Thoracic aorta (tissue), 2 donors: ENCODE data around the gene PDE4D. TPM values are rescaled to one million over a fixed set of nuclear protein-coding genes. Genes with fewer than 3 reads are reported as not detected.

Experiments
- ATAC-seq: fragments of 150-250 bp; one replicate; pipeline ENCODE4 v1.8.0; 2017; ENCODE audit warnings: low read depth; ENCODE audit not compliant: insufficient number of reproducible peaks, low FRiP score
- DNase-seq: peaks from one replicate; pipeline ENCODE4 v3.0.0-alpha.2; 2020; ENCODE audit warnings: low spot score
- H3K27ac ChIP-seq, 2 donors: fragments of 200-600 bp; sonication (generic); 1 replicate in 1 of 2; 2 replicates in 1 of 2; pipeline ENCODE4 v1.5.1; 2016; ENCODE audit warnings: mild to moderate bottlenecking in 2 of 2, moderate library complexity in 2 of 2
- H3K27me3 ChIP-seq: fragments of 200-600 bp; sonication (generic); replicated peaks from 2 replicates; pipeline ENCODE4 v1.6.0; 2016; ENCODE audit warnings: mild to moderate bottlenecking; ENCODE audit not compliant: insufficient read depth
- H3K36me3 ChIP-seq: fragments of 200-600 bp; sonication (generic); one replicate; pipeline ENCODE4 v1.5.1; 2016
- H3K4me1 ChIP-seq, 2 donors: fragments of 200-600 bp; sonication (generic); 1 replicate in 1 of 2; 2 replicates in 1 of 2; pipeline versions ENCODE4 v1.5.1 to v1.6.0; 2016; ENCODE audit warnings: low read depth in 2 of 2, mild to moderate bottlenecking in 1 of 2; ENCODE audit not compliant: control insufficient read depth in 1 of 2
- H3K4me3 ChIP-seq: fragments of 200-600 bp; sonication (generic); 2 replicates; pipeline ENCODE4 v1.5.1; 2016; ENCODE audit warnings: mild to moderate bottlenecking
- H3K9me3 ChIP-seq: fragments of 200-600 bp; sonication (generic); 2 replicates; pipeline ENCODE4 v1.5.1; 2016
- total RNA-seq, 2 donors: library from RNA; depleted of rRNA; stranded (reverse); fragments of >200 nt; gene quantifications; one replicate each; pipeline versions ENCODE4 v1.1.0 to v1.2.3, GENCODE V29; 2016
- TF ChIP-seq, protein P1 (sequence below): fragments of 200-600 bp; sonication (generic); IDR thresholded peaks from one replicate; pipeline ENCODE4 v1.5.1; 2019; ENCODE audit warnings: antibody characterized with exemption

The PDE4D gene
- total RNA-seq, 2 donors from 2014 or later = 34.0 to 85.8 TPM

DNA sequence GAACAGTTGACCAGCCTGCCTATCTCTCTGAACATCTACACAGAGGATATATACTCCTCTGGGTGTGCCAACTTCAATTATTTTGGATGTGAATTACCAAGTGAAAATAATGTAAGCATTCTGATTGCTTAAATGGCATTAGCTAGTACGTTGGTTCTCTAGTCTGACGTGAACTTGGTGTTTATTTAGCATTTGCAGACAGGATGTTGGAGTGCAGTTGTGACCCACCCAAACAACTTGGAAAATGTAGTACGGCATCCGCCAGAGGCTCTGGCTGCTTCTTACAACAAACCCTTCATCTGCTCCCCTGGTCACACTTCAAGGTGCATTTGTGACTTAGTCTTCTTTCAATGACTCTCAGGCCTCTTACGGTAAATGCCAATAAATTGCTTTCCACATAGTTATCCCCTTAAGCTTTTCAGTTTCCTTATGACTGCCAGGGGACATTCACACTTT is 616.6 kb downstream of the PDE4D start:
- no peak for ATAC-seq

DNA sequence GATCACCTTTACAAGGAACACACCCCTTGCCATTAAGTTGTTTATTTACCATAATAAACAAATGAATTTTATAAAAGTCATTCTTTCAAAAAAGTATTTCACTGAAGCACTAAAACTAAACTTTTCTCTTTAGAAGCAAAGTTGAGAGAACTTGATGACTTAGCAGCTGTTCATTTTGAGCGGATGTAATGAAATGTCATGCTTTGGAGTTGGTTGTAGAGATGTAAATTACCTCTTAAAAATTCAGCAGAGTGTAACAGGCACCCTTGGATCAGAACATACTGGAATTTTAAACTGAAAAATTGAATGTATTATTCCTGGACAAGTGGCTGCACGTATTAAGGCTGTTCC is 617.2 kb downstream of the PDE4D start:
- no peak for ATAC-seq
- no peak for DNase-seq
- peaks cover 0 to 5% of the 10 kb centered on the region in 2 donors for H3K4me1 ChIP-seq
- H3K4me3 ChIP-seq = peak overlapping the region; percentile 75
- TF ChIP-seq, protein P1, sequence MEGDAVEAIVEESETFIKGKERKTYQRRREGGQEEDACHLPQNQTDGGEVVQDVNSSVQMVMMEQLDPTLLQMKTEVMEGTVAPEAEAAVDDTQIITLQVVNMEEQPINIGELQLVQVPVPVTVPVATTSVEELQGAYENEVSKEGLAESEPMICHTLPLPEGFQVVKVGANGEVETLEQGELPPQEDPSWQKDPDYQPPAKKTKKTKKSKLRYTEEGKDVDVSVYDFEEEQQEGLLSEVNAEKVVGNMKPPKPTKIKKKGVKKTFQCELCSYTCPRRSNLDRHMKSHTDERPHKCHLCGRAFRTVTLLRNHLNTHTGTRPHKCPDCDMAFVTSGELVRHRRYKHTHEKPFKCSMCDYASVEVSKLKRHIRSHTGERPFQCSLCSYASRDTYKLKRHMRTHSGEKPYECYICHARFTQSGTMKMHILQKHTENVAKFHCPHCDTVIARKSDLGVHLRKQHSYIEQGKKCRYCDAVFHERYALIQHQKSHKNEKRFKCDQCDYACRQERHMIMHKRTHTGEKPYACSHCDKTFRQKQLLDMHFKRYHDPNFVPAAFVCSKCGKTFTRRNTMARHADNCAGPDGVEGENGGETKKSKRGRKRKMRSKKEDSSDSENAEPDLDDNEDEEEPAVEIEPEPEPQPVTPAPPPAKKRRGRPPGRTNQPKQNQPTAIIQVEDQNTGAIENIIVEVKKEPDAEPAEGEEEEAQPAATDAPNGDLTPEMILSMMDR = no peak
- H3K27me3 ChIP-seq = no peaks in the 10 kb centered on the region
- no peak overlapping the region for H3K27ac ChIP-seq
- no peaks in the 10 kb centered on the region for H3K36me3 ChIP-seq
- no peaks in the 10 kb centered on the region for H3K9me3 ChIP-seq

More for the DNA sequence above, 616.6 kb downstream of the PDE4D start:
- Histone ChIP-seq H3K4me1 (peaks cover 0 to 5% of the 10 kb centered on the region in 2 donors), H3K9me3 (no peaks in the 10 kb centered on the region), H3K27me3 (no peaks in the 10 kb centered on the region), H3K27ac (no peak overlapping the region), H3K36me3 (no peaks in the 10 kb centered on the region), H3K4me3 (no peak overlapping the region)
- DNase-seq = no peak
- TF ChIP-seq, protein P1 = no peak

DNA sequence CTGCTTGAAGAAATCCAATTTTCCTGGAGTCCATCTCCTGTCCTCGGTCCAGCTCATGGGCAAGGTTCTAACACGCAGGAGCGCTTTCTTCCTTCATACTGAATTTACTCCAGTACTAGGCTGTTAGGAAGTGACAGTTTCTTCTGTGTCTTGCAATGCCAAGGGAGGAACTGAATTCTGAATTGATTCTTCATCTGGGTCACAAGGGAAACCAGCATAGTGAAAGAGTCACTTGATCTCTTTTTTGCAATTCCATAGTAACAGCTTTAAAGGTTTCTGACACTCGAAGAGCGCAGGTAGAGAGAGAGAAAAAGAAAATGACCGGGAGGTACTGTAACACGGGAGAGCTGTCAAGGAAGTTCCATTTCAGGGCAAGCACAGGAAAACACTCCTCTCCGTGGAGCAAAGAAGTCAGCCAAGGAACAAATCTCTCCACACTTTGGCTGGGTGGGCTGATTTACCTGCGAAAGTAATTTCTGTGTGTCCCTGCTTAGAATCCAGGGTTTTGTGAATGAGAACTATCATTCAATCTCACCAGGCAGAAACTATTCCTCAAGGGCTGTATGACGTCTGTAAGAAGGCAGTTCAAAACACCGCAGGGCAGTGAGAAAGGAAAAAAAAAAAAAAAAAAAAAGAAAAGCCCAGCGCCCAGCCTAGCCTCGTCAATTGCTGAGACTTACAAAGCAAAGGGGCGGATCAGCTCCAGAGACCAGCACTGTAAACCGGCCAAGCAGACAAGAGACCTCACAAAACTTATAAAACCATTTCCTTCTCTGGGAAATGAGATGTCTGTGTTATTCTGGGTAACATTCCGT is 617.8 kb downstream of the PDE4D start:
- Histone ChIP-seq H3K4me1 (peaks cover 0 to 5% of the 10 kb centered on the region in 2 donors), H3K9me3 (no peaks in the 10 kb centered on the region), H3K27me3 (no peaks in the 10 kb centered on the region), H3K36me3 (no peaks in the 10 kb centered on the region), H3K4me3 (peak overlapping the region; percentile 75), H3K27ac (peak overlapping the region in 1 of 2 donors; percentile 37)
- ATAC-seq (peak; percentile 40), DNase-seq (no peak)
- TF ChIP-seq, protein P1 = no peak

DNA sequence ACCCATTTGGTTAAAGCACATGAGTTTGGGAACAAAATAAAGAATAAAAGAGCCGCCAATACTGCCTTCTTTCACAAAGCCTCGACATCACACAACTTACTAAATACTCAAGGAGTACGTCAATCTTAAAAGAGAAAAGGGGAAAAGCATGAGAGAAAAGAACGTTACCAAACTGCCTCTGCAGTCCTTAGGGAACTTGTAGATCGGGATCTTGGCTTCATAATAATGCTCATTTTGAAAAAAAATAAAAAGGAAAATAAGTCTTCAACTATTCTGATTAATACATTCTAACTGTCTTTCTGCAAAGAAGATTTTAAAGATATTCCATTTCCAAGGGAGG is 618.4 kb downstream of the PDE4D start:
- DNase-seq = no peak
- Histone ChIP-seq H3K4me1 (peaks cover 0 to 5% of the 10 kb centered on the region in 2 donors), H3K4me3 (peak overlapping the region; percentile 75), H3K36me3 (no peaks in the 10 kb centered on the region), H3K27me3 (no peaks in the 10 kb centered on the region), H3K27ac (no peak overlapping the region), H3K9me3 (no peaks in the 10 kb centered on the region)
- TF ChIP-seq, protein P1 = no peak
- no peak for ATAC-seq

DNA sequence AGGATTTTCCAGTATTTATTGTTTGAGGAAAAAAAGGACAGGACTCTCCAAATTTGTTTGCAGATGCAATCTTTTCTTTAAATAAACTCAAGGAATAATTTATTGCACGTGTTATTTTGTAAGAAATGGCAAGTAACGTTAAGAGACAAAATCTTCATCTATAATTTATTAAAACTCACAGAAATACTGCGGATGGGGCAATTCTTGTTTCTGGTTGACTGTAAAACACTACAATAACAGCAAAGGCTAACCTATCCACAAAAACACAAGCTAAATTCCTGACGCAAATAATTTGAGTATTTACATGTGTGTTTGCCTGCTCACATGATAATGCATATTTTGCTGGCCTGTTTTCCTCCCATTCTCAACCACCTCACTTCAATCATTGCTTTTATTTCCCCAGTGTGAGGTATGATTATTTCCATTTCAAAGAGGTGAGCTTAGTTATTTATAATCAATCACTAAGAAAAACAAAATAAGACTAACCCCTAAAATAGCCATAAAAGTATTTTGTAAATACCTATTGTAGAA is 619.4 kb downstream of the PDE4D start:
- Histone ChIP-seq H3K27ac (no peak overlapping the region), H3K36me3 (no peaks in the 10 kb centered on the region), H3K4me1 (peaks cover 0 to 5% of the 10 kb centered on the region in 2 donors), H3K4me3 (no peak overlapping the region), H3K27me3 (no peaks in the 10 kb centered on the region), H3K9me3 (no peaks in the 10 kb centered on the region)
- DNase-seq (no peak), ATAC-seq (no peak)
- TF ChIP-seq, protein P1 = no peak
